GM04503 (cell line): ENCODE measurements around the gene GHRHR.

Experiments used
- DNase-seq: peaks from one replicate; pipeline ENCODE4 v3.0.0-alpha.2; 2012; ENCODE audit warnings: low read depth

Gene GHRHR

GRCh38 chr7:30968747-30969603, 5.2 kb downstream of the GHRHR start:
- DNase-seq, result no peak

GRCh38 chr7:30969604-30969970, 5.8 kb downstream of the GHRHR start:
- no peak for DNase-seq

GRCh38 chr7:30970074-30970473, 6.3 kb downstream of the GHRHR start:
- no peak for DNase-seq

GRCh38 chr7:30970594-30971094, 6.9 kb downstream of the GHRHR start:
- no peak for DNase-seq

- no peak for DNase-seq
Observed at GRCh38 chr7:30971440-30971839, 7.7 kb downstream of the GHRHR start.

GRCh38 chr7:30971840-30972563, 8.2 kb downstream of the GHRHR start:
- no peak for DNase-seq

- no peak for DNase-seq
Observed at GRCh38 chr7:30973292-30973691, 9.5 kb downstream of the GHRHR start.

- no peak for DNase-seq
Observed at GRCh38 chr7:30973791-30974604, 10.2 kb downstream of the GHRHR start.

- no peak for DNase-seq
Observed at GRCh38 chr7:30974605-30975255, 11.0 kb downstream of the GHRHR start.

- no peak for DNase-seq
Observed at GRCh38 chr7:30975256-30975899, 11.6 kb downstream of the GHRHR start.

GRCh38 chr7:30976381-30976780, 12.6 kb downstream of the GHRHR start:
- DNase-seq, result no peak

- no peak for DNase-seq
Observed at GRCh38 chr7:30977222-30977621, 13.5 kb downstream of the GHRHR start.

- DNase-seq, result no peak
Observed at GRCh38 chr7:30977896-30978564, 14.3 kb downstream of the GHRHR start.

- no peak for DNase-seq
Observed at GRCh38 chr7:30979027-30979426, 15.3 kb downstream of the GHRHR start.

- DNase-seq, result no peak
Observed at GRCh38 chr7:30980194-30980593, 16.4 kb downstream of the GHRHR start.

- DNase-seq, result no peak
Observed at GRCh38 chr7:30980751-30981150, 17.0 kb downstream of the GHRHR start.

- no peak for DNase-seq
Observed at GRCh38 chr7:30983042-30983913, 19.5 kb downstream of the GHRHR start.

GRCh38 chr7:30983914-30984247, 20.1 kb downstream of the GHRHR start:
- no peak for DNase-seq

- no peak for DNase-seq
Observed at GRCh38 chr7:30984359-30985107, 20.8 kb downstream of the GHRHR start.
